K562 (cell line): ENCODE measurements around the gene TIMM10. TPM values are rescaled to one million over a fixed set of nuclear protein-coding genes. Genes with fewer than 3 reads are reported as not detected.
A peak's percentile ranks its signal among the peaks of the same experiment; 100 is the strongest.

Experiments used
- ATAC-seq: fragments of 200-7000 bp; cut with Tn5 transposase; 3 replicates; pipeline ENCODE4 v1.9.1; 2020; ENCODE audit warnings: moderate library complexity
- BruUV-seq: library from RNA; stranded (reverse); fragments of 400-500 nt; replicated peaks from 2 replicates; lab custom pipeline; 2021; lab: Mats Ljungman, UMichigan
- CTCF ChIA-PET: fragments of 300-600 bp; formaldehyde crosslinking; extraction: SDS; loops from one replicate; lab custom pipeline; 2021; ENCODE audit warnings: low intra/inter-chr PET ratio; lab: Yijun Ruan, JAX
- POLR2A ChIA-PET: fragments of 300-600, 350-650 bp; sonication (Branson Sonifier 250); formaldehyde crosslinking; extraction: SDS; loops from one replicate; lab custom pipeline; 2021; ENCODE audit warnings: antibody characterized with exemption, inconsistent platforms; lab: Yijun Ruan, JAX
- DNase-seq, 4 experiments: peaks; one replicate each; pipeline versions ENCODE4 v3.0.0 to v3.0.0-alpha.2; 2011 to 2018; ENCODE audit warnings: low spot score in 3 of 4, mixed read lengths in 3 of 4; ENCODE audit errors: extremely low read depth in 1 of 4
- FAIRE-seq: peaks from 2 replicates; lab custom pipeline; 2011; peaks lifted over from hg19 to GRCh38; lab: Jason Lieb, UNC
- H2AFZ ChIP-seq: 2 replicates; pipeline ENCODE4 v1.6.0; 2011; ENCODE audit warnings: low read depth, low read length, control low read depth, inconsistent platforms
- H3K27ac ChIP-seq: fragments of 200-600 bp; 3 replicates; pipeline ENCODE4 v1.8.0; 2011; ENCODE audit warnings: low read depth, mild to moderate bottlenecking, control low read depth, inconsistent platforms, low read length, moderate library complexity, mixed read lengths; ENCODE audit errors: extremely low read depth
- H3K27me3 ChIP-seq, 2 experiments: fragments of 300-600 bp in 1 of 2; 2 replicates in 1 of 2; 3 replicates in 1 of 2; pipeline versions ENCODE4 v1.6.0 to v1.8.0; 2011; ENCODE audit warnings: inconsistent platforms in 2 of 2, low read length in 2 of 2, mild to moderate bottlenecking in 1 of 2, mixed read lengths in 1 of 2, moderate library complexity in 1 of 2; ENCODE audit not compliant: control insufficient read depth in 2 of 2, insufficient read depth in 2 of 2
- H3K36me3 ChIP-seq: fragments of 300-600 bp; 3 replicates; pipeline ENCODE4 v1.8.0; 2011; ENCODE audit warnings: mild to moderate bottlenecking, low read length, inconsistent platforms; ENCODE audit not compliant: control insufficient read depth, insufficient read depth
- H3K4me1 ChIP-seq, 2 experiments: fragments of 200-600 bp in 1 of 2; replicated peaks in 1 of 2; 2 replicates in 1 of 2; 3 replicates in 1 of 2; pipeline versions ENCODE4 v1.5.1 to v1.8.0; 2011; ENCODE audit warnings: inconsistent platforms in 2 of 2, low read length in 2 of 2, mild to moderate bottlenecking in 1 of 2, mixed read lengths in 1 of 2, moderate library complexity in 1 of 2; ENCODE audit not compliant: control insufficient read depth in 2 of 2, insufficient read depth in 2 of 2
- H3K4me2 ChIP-seq: 2 replicates; pipeline ENCODE4 v1.6.1; 2011; ENCODE audit warnings: low read length, control low read depth, inconsistent platforms, mixed read lengths; ENCODE audit not compliant: insufficient read depth
- H3K4me3 ChIP-seq: fragments of 200-600 bp; sonication (generic), shearing (Covaris generic); 2 replicates; pipeline ENCODE4 v1.5.1; 2016; ENCODE audit warnings: control low read depth, inconsistent platforms
- H3K79me2 ChIP-seq: fragments of 200-600 bp; 3 replicates; pipeline ENCODE4 v1.8.0; 2011; ENCODE audit warnings: low read length, inconsistent platforms; ENCODE audit not compliant: control insufficient read depth, insufficient read depth
- H3K9ac ChIP-seq, 2 experiments: 2 replicates each; pipeline versions ENCODE4 v1.6.0 to v1.6.1; 2011; ENCODE audit warnings: low read depth in 2 of 2, low read length in 2 of 2, control low read depth in 1 of 2, inconsistent platforms in 1 of 2, mild to moderate bottlenecking in 1 of 2, mixed read lengths in 1 of 2; ENCODE audit not compliant: insufficient read depth in 1 of 2
- H3K9me1 ChIP-seq: one replicate; pipeline ENCODE4 v1.6.0; 2011; ENCODE audit warnings: inconsistent platforms, mild to moderate bottlenecking, low read length, moderate library complexity; ENCODE audit not compliant: control insufficient read depth, insufficient read depth
- H3K9me3 ChIP-seq: replicated peaks from 2 replicates; pipeline ENCODE4 v1.5.1; 2011; ENCODE audit warnings: low read depth, low read length, inconsistent platforms; ENCODE audit not compliant: control insufficient read depth, insufficient read depth
- H4K20me1 ChIP-seq: replicated peaks from 2 replicates; pipeline ENCODE4 v1.6.1; 2011; ENCODE audit warnings: low read length, inconsistent platforms, mixed read lengths; ENCODE audit not compliant: control insufficient read depth, insufficient read depth
- CBFB ChIP-seq: sonication (generic); formaldehyde crosslinking; IDR thresholded peaks from 2 replicates; pipeline ENCODE4 v1.4.0; 2020; ENCODE audit warnings: mild to moderate bottlenecking, missing genetic modification reagents
- FOSL1 ChIP-seq: fragments of 200-800 bp; sonication (Bioruptor generic); conservative IDR thresholded peaks from 2 replicates; pipeline ENCODE4 v1.6.1; 2016; ENCODE audit warnings: missing genetic modification characterization, missing compliant biosample characterization
- GATAD2A ChIP-seq: fragments of 450-650 bp; IDR thresholded peaks from 2 replicates; pipeline ENCODE4 v1.6.1; 2017
- GTF2E2 ChIP-seq: fragments of 200-800 bp; sonication (Bioruptor generic); IDR thresholded peaks from 2 replicates; pipeline ENCODE4 v1.6.1; 2016; ENCODE audit warnings: missing genetic modification characterization, missing compliant biosample characterization
- HMGXB4 ChIP-seq: sonication (generic); formaldehyde crosslinking; IDR thresholded peaks from 2 replicates; pipeline ENCODE4 v1.8.1; 2023; ENCODE audit warnings: mild to moderate bottlenecking, missing genetic modification reagents
- POLR2H ChIP-seq: IDR thresholded peaks from 2 replicates; pipeline ENCODE4 v1.6.1; 2016; ENCODE audit warnings: missing genetic modification characterization, low read depth, mild to moderate bottlenecking, control low read depth, missing compliant biosample characterization, moderate library complexity
- SMARCA4 ChIP-seq: fragments of 450-650 bp; IDR thresholded peaks from 2 replicates; pipeline ENCODE4 v1.6.1; 2016
- SPI1 ChIP-seq: IDR thresholded peaks from 2 replicates; pipeline ENCODE4 v1.6.1; 2011; ENCODE audit warnings: low read depth, low read length, control low read depth, borderline replicate concordance
- WGBS: fragments of 100-300 bp; shearing (Covaris generic); methylation state at CpG from one replicate; pipeline ENCODE4 v1.1.6; 2016; ENCODE audit warnings: low coverage, mixed read lengths; ENCODE audit not compliant: insufficient coverage; ENCODE audit errors: missing lambda C conversion rate; 5-methylcytosine and 5-hydroxymethylcytosine counted together
- in situ Hi-C: fragments of 300-500 bp; cut with MboI; formaldehyde crosslinking; loops from 4 replicates; pipeline ENCODE4 v1.15.0; 2018; ENCODE audit warnings: inconsistent platforms, mixed read lengths
- intact Hi-C: fragments of 100-400 bp; cut with micrococcal nuclease; formaldehyde crosslinking; loops from 2 replicates; pipeline ENCODE4 v1.14.2; 2022
- polyA plus RNA-seq, 8 experiments: library from polyadenylated mRNA; depleted of rRNA in 4 of 8; stranded (reverse) in 5 of 8; unstranded in 3 of 8; fragments of >200 nt; fragmentation: Nextera tagmentation in 2 of 8; fragmentation: Illumina TruSeq in 1 of 8; extraction: Ambion mirVana in 2 of 8; extraction: Trizol in 1 of 8; gene quantifications; 2 replicates each; pipeline versions ENCODE4 v1.2.1 to v1.2.3, GENCODE V29; 2011 to 2014; ENCODE audit warnings: inconsistent platforms in 1 of 8, missing spikeins in 1 of 8
- total RNA-seq, 7 experiments: library from RNA; depleted of rRNA in 6 of 7; stranded (reverse); fragments of >200 nt in 6 of 7; fragmentation: Illumina TruSeq in 2 of 7; extraction: Trizol in 2 of 7; gene quantifications; 2 replicates each; pipeline versions ENCODE4 v1.2.1 to v1.2.3, GENCODE V29; 2011 to 2021; ENCODE audit warnings: low replicate concordance in 1 of 7
- TF ChIP-seq, protein P1 (sequence below): fragments of 200-600 bp; sonication (generic); IDR thresholded peaks from one replicate; pipeline ENCODE4 v1.6.1; 2012; ENCODE audit warnings: mild to moderate bottlenecking, low read depth, low read length, inconsistent platforms

TIMM10 gene
- total and polyA plus RNA-seq, 9 of the 15 experiments (the other 6 are each of a cell fraction or from before 2014, with no cell fraction given) = 109 to 553 (median 172) TPM

DNA sequence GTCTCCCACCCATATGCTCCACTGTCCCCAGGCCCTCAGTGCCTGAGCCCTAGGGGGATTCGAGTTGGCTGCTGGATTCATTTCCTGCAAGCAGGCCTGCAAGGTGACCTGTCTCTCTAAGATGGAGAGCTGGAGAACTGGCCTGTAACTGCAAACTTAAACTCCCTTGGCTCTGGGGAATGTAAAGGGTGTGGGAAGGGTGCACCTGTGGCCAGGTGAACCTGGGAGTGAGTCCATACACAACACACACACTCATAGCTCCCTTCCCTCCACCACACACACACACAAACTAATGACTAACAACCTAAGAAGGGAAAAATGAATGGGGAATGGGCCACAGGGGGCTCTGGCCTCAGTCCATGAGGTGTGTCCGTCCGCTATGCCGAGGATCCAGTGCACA lies 21.4 kb upstream of the TIMM10 start:
- BruUV-seq = TSS peak; percentile 59
- intact Hi-C loops = no loop called here
- Histone ChIP-seq H4K20me1 (no peaks in the 10 kb centered on the region), H3K79me2 (no peaks in the 10 kb centered on the region), H3K4me3 (no peak overlapping the region), H3K4me1 (peaks cover 5 to 14% of the 10 kb centered on the region in 2 experiments; a peak in 3 of 5 replicates), H3K9ac (0 out of 4 replicates have a peak overlapping the region, but pooled peaks of 1 of the 2 experiments have one; percentile 1), H3K36me3 (no peaks in the 10 kb centered on the region), H2AFZ (no peak overlapping the region), H3K27me3 (no peaks in the 10 kb centered on the region), H3K9me1 (no peaks in the 10 kb centered on the region), H3K4me2 (no peak overlapping the region), H3K27ac (no peak overlapping the region), H3K9me3 (no peaks in the 10 kb centered on the region)
- ChIA-PET POLR2A (interaction anchor here (0.6 kb wide), 1 partner anchor 472 kb away, joined by 3 read pairs; the partner anchor contains the start of gene OR9Q1), CTCF (no interaction called here)
- DNase-seq = no peak
- no peak for FAIRE-seq
- ATAC-seq = no peak
- 77% methylated on average over 3 of the region's 4 CpGs for WGBS
- in situ Hi-C loops = no loop called here
- TF ChIP-seq GATAD2A = no peak
- TF ChIP-seq POLR2H (tag) = no peak
- TF ChIP-seq SPI1 = no peak
- TF ChIP-seq, protein P1, sequence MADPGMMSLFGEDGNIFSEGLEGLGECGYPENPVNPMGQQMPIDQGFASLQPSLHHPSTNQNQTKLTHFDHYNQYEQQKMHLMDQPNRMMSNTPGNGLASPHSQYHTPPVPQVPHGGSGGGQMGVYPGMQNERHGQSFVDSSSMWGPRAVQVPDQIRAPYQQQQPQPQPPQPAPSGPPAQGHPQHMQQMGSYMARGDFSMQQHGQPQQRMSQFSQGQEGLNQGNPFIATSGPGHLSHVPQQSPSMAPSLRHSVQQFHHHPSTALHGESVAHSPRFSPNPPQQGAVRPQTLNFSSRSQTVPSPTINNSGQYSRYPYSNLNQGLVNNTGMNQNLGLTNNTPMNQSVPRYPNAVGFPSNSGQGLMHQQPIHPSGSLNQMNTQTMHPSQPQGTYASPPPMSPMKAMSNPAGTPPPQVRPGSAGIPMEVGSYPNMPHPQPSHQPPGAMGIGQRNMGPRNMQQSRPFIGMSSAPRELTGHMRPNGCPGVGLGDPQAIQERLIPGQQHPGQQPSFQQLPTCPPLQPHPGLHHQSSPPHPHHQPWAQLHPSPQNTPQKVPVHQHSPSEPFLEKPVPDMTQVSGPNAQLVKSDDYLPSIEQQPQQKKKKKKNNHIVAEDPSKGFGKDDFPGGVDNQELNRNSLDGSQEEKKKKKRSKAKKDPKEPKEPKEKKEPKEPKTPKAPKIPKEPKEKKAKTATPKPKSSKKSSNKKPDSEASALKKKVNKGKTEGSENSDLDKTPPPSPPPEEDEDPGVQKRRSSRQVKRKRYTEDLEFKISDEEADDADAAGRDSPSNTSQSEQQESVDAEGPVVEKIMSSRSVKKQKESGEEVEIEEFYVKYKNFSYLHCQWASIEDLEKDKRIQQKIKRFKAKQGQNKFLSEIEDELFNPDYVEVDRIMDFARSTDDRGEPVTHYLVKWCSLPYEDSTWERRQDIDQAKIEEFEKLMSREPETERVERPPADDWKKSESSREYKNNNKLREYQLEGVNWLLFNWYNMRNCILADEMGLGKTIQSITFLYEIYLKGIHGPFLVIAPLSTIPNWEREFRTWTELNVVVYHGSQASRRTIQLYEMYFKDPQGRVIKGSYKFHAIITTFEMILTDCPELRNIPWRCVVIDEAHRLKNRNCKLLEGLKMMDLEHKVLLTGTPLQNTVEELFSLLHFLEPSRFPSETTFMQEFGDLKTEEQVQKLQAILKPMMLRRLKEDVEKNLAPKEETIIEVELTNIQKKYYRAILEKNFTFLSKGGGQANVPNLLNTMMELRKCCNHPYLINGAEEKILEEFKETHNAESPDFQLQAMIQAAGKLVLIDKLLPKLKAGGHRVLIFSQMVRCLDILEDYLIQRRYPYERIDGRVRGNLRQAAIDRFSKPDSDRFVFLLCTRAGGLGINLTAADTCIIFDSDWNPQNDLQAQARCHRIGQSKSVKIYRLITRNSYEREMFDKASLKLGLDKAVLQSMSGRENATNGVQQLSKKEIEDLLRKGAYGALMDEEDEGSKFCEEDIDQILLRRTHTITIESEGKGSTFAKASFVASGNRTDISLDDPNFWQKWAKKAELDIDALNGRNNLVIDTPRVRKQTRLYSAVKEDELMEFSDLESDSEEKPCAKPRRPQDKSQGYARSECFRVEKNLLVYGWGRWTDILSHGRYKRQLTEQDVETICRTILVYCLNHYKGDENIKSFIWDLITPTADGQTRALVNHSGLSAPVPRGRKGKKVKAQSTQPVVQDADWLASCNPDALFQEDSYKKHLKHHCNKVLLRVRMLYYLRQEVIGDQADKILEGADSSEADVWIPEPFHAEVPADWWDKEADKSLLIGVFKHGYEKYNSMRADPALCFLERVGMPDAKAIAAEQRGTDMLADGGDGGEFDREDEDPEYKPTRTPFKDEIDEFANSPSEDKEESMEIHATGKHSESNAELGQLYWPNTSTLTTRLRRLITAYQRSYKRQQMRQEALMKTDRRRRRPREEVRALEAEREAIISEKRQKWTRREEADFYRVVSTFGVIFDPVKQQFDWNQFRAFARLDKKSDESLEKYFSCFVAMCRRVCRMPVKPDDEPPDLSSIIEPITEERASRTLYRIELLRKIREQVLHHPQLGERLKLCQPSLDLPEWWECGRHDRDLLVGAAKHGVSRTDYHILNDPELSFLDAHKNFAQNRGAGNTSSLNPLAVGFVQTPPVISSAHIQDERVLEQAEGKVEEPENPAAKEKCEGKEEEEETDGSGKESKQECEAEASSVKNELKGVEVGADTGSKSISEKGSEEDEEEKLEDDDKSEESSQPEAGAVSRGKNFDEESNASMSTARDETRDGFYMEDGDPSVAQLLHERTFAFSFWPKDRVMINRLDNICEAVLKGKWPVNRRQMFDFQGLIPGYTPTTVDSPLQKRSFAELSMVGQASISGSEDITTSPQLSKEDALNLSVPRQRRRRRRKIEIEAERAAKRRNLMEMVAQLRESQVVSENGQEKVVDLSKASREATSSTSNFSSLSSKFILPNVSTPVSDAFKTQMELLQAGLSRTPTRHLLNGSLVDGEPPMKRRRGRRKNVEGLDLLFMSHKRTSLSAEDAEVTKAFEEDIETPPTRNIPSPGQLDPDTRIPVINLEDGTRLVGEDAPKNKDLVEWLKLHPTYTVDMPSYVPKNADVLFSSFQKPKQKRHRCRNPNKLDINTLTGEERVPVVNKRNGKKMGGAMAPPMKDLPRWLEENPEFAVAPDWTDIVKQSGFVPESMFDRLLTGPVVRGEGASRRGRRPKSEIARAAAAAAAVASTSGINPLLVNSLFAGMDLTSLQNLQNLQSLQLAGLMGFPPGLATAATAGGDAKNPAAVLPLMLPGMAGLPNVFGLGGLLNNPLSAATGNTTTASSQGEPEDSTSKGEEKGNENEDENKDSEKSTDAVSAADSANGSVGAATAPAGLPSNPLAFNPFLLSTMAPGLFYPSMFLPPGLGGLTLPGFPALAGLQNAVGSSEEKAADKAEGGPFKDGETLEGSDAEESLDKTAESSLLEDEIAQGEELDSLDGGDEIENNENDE = no peak
- TF ChIP-seq HMGXB4 (CRISPR knock-in tag) = no peak
- TF ChIP-seq SMARCA4 = no peak
- no peak for TF ChIP-seq CBFB
- TF ChIP-seq FOSL1 (tag) = no peak
- TF ChIP-seq GTF2E2 (tag) = no peak
